HCT116 (cell line): ENCODE data around the gene ESYT3.

Experiments
- EGR1 ChIP-seq: IDR thresholded peaks from 2 replicates; pipeline ENCODE4 v1.6.1; 2012; ENCODE audit warnings: low read depth
- ELF1 ChIP-seq: IDR thresholded peaks from 2 replicates; pipeline ENCODE4 v1.6.1; 2012; ENCODE audit warnings: low read depth, borderline replicate concordance
- EZH2 ChIP-seq: fragments of 200-600 bp; sonication (generic); IDR thresholded peaks from 2 replicates; pipeline ENCODE4 v1.6.1; 2017; ENCODE audit warnings: antibody characterized with exemption, mixed run types
- YY1 ChIP-seq: IDR thresholded peaks from 2 replicates; pipeline ENCODE4 v1.6.1; 2011; ENCODE audit warnings: low read length, low read depth, moderate library complexity, mild to moderate bottlenecking; ENCODE audit not compliant: insufficient replicate concordance; ENCODE audit errors: extremely low read depth
- ZFX ChIP-seq: fragments of 450-650 bp; IDR thresholded peaks from 2 replicates; pipeline ENCODE4 v1.6.1; 2017
- ZNF274 ChIP-seq: fragments of 200-500 bp; sonication (Bioruptor generic); IDR thresholded peaks from 2 replicates; pipeline ENCODE4 v1.6.1; 2014; ENCODE audit warnings: mild to moderate bottlenecking, low read depth, low read length, inconsistent platforms
- TF ChIP-seq, protein P1 (sequence below): IDR thresholded peaks from 2 replicates; pipeline ENCODE4 v1.6.1; 2012
- TF ChIP-seq, protein P2 (sequence below), 3 experiments: fragments of 200-600 bp in 1 of 3; sonication (generic) in 1 of 3; IDR thresholded peaks in 2 of 3; conservative IDR thresholded peaks in 1 of 3; 2 replicates each; pipeline ENCODE4 v1.5.1; 2012 to 2017; ENCODE audit warnings: low read depth in 2 of 3, low read length in 2 of 3, antibody characterized with exemption in 1 of 3, borderline replicate concordance in 1 of 3, control low read depth in 1 of 3, mild to moderate bottlenecking in 1 of 3, mixed read lengths in 1 of 3, mixed run types in 1 of 3, moderate library complexity in 1 of 3; ENCODE audit not compliant: insufficient read depth in 1 of 3

DNA sequence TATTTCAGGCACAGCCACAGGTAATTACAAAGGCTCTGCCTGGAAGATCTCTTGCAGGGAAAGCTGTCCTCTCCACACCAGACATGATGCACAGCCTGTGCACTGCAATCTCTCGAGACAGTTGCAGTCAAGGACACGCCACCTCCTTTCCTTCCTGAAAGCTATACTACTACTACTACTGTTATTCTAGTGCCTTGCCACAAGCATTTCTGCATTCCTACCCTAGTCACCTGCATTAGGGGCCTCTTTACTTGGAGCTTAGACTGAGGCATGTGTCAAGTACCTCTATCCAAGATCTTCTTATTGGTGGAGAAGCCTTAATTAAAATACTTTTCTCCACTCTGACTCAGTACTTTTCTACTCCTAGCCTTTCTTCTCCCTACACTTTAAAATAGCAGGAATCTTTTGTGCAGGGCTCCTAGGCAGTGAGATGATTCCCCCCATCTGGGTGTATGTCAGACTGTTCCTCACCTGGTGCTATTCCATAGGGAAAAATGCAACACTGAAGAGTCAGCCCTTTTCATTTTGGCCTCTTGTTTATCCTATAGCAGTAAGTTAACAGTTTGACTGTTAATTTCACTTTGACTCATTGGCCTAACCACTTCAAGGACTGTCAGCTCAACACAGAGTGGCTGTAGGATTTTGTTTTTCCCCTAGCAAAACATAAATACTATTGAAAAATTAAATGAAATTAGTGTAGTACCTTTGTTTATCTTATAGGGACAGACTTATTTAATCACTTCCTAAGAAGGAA lies 78.9 kb downstream of the ESYT3 start:
- TF ChIP-seq EZH2 (no peak), YY1 (no peak), ZFX (no peak), ELF1 (no peak), ZNF274 (no peak), EGR1 (no peak)
- TF ChIP-seq, protein P1, sequence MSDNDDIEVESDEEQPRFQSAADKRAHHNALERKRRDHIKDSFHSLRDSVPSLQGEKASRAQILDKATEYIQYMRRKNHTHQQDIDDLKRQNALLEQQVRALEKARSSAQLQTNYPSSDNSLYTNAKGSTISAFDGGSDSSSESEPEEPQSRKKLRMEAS, result no peak
- TF ChIP-seq, protein P2, sequence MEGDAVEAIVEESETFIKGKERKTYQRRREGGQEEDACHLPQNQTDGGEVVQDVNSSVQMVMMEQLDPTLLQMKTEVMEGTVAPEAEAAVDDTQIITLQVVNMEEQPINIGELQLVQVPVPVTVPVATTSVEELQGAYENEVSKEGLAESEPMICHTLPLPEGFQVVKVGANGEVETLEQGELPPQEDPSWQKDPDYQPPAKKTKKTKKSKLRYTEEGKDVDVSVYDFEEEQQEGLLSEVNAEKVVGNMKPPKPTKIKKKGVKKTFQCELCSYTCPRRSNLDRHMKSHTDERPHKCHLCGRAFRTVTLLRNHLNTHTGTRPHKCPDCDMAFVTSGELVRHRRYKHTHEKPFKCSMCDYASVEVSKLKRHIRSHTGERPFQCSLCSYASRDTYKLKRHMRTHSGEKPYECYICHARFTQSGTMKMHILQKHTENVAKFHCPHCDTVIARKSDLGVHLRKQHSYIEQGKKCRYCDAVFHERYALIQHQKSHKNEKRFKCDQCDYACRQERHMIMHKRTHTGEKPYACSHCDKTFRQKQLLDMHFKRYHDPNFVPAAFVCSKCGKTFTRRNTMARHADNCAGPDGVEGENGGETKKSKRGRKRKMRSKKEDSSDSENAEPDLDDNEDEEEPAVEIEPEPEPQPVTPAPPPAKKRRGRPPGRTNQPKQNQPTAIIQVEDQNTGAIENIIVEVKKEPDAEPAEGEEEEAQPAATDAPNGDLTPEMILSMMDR (IDR thresholded peaks at IDR 0.05 in 2 of 3, conservative IDR thresholded peaks at IDR 0.05 in 1 of 3; ENCODE audit: borderline replicate concordance in 1 of 3, insufficient read depth in 1 of 3, low read depth in 2 of 3, low read length in 2 of 3), result no peak
